Naive thymus-derived CD4-positive, alpha-beta T cell (primary cell): ENCODE data around the gene ILK. TPM values are rescaled to one million over a fixed set of nuclear protein-coding genes. Genes with fewer than 3 reads are reported as not detected.

Experiments used
- ATAC-seq: fragments of 150-1000 bp; cut with Tn5 transposase; 2 replicates; pipeline ENCODE4 v1.10.0; 2021; ENCODE audit warnings: mild to moderate bottlenecking, moderate library complexity
- CTCF ChIA-PET: fragments of 350-600 bp; sonication (Branson Sonifier 250); formaldehyde crosslinking; loops from one replicate; lab custom pipeline; 2021; ENCODE audit warnings: antibody characterized with exemption; lab: Charles Lee
- POLR2A ChIA-PET: fragments of 350-600 bp; sonication (Branson Sonifier 250); formaldehyde crosslinking; loops from one replicate; lab custom pipeline; 2021; ENCODE audit warnings: antibody characterized with exemption, inconsistent platforms; lab: Charles Lee
- DNase-seq, 9 donors: peaks; one replicate each; pipeline versions ENCODE4 v3.0.0 to v3.0.0-alpha.2; 2020 to 2022; ENCODE audit warnings: mixed read lengths in 1 of 9
- H3K27ac ChIP-seq: one replicate; pipeline ENCODE4 v1.7.0; 2013; ENCODE audit warnings: mild to moderate bottlenecking, low read depth, low read length, moderate library complexity
- H3K27me3 ChIP-seq, 2 donors: one replicate each; pipeline ENCODE4 v1.7.0; 2013; ENCODE audit warnings: low read length in 2 of 2, mild to moderate bottlenecking in 2 of 2, moderate library complexity in 2 of 2; ENCODE audit not compliant: control insufficient read depth in 2 of 2, insufficient read depth in 2 of 2
- H3K36me3 ChIP-seq, 3 experiments: 1 replicate in 2 of 3; 2 replicates in 1 of 3; pipeline ENCODE4 v1.7.0; 2013; ENCODE audit warnings: low read length in 3 of 3, mild to moderate bottlenecking in 3 of 3, moderate library complexity in 1 of 3; ENCODE audit not compliant: insufficient read depth in 3 of 3, control insufficient read depth in 2 of 3
- H3K4me1 ChIP-seq, 2 donors: one replicate each; pipeline ENCODE4 v1.7.0; 2013; ENCODE audit warnings: low read length in 2 of 2, mild to moderate bottlenecking in 2 of 2, moderate library complexity in 1 of 2; ENCODE audit not compliant: control insufficient read depth in 2 of 2, insufficient read depth in 2 of 2
- H3K4me3 ChIP-seq: 2 replicates; pipeline ENCODE4 v1.7.0; 2013; ENCODE audit warnings: mild to moderate bottlenecking, low read length
- H3K9me3 ChIP-seq, 3 experiments: 1 replicate in 2 of 3; 2 replicates in 1 of 3; pipeline ENCODE4 v1.7.0; 2013; ENCODE audit warnings: low read length in 3 of 3; ENCODE audit not compliant: control insufficient read depth in 2 of 3
- H3K27ac Mint-ChIP-seq, 9 donors: one replicate each; pipeline ENCODE4 v1.8.0; 2020 to 2022; ENCODE audit warnings: mixed read lengths in 9 of 9, mild to moderate bottlenecking in 8 of 9, moderate library complexity in 5 of 9, inconsistent platforms in 2 of 9
- H3K27me3 Mint-ChIP-seq, 5 donors: one replicate each; pipeline ENCODE4 v1.8.0; 2021 to 2022; ENCODE audit warnings: mixed read lengths in 5 of 5, mild to moderate bottlenecking in 1 of 5
- H3K36me3 Mint-ChIP-seq, 5 donors: one replicate each; pipeline ENCODE4 v1.8.0; 2020 to 2022; ENCODE audit warnings: mixed read lengths in 5 of 5, mild to moderate bottlenecking in 3 of 5, inconsistent platforms in 1 of 5
- H3K4me1 Mint-ChIP-seq, 7 donors: one replicate each; pipeline ENCODE4 v1.8.0; 2020 to 2022; ENCODE audit warnings: mixed read lengths in 7 of 7, mild to moderate bottlenecking in 3 of 7, inconsistent platforms in 1 of 7
- H3K4me3 Mint-ChIP-seq, 10 donors: one replicate each; pipeline ENCODE4 v1.8.0; 2020 to 2022; ENCODE audit warnings: mild to moderate bottlenecking in 10 of 10, mixed read lengths in 10 of 10, moderate library complexity in 6 of 10, inconsistent platforms in 2 of 10
- H3K9me3 Mint-ChIP-seq, 11 donors: one replicate each; pipeline ENCODE4 v1.8.0; 2020 to 2022; ENCODE audit warnings: mixed read lengths in 11 of 11, mild to moderate bottlenecking in 4 of 11, inconsistent platforms in 1 of 11, moderate library complexity in 1 of 11
- intact Hi-C, 2 donors: fragments of 100-400 bp; cut with micrococcal nuclease; formaldehyde crosslinking; loops; one replicate each; pipeline ENCODE4 v1.15.1; 2023
- polyA plus RNA-seq, 2 donors: library from polyadenylated mRNA; unstranded; fragments of 300-500 nt; fragmentation: Illumina TruSeq; gene quantifications; one replicate each; pipeline ENCODE4 v1.2.3, GENCODE V29; 2021
- total RNA-seq, 6 experiments: library from RNA in 5 of 6; stranded (reverse) in 5 of 6; gene quantifications; 1 replicate in 5 of 6; 2 replicates in 1 of 6; pipeline ENCODE4 v1.2.3 and lab custom pipeline; 2021 to 2026

ILK gene
- total and polyA plus RNA-seq, 7 experiments from 2014 or later, result 34.4 to 165 (median 79.7) TPM

- ATAC-seq, result no peak
- DNase-seq, result no peak
- Mint-ChIP-seq H3K27ac (no peak overlapping the region), H3K27me3 (no peaks in the 10 kb centered on the region), H3K4me3 (no peak overlapping the region), H3K4me1 (peaks cover 0 to 6% (median 0%) of the 10 kb centered on the region in 7 donors), H3K9me3 (peaks cover 8 to 36% (median 23%) of the 10 kb centered on the region in 11 donors), H3K36me3 (peaks cover 27 to 57% (median 44%) of the 10 kb centered on the region in 5 donors)
- intact Hi-C loops, result no loop called here
- no peaks in the 10 kb centered on the region for H3K36me3 ChIP-seq
- H3K4me1 ChIP-seq, result no peaks in the 10 kb centered on the region
- CTCF ChIA-PET, result no interaction called here
- H3K27me3 ChIP-seq, result no peaks in the 10 kb centered on the region
- no peak overlapping the region for H3K27ac ChIP-seq
- H3K9me3 ChIP-seq, result peaks cover 0 to 14% (median 4%) of the 10 kb centered on the region in 3 experiments
- POLR2A ChIA-PET, result no interaction called here
- H3K4me3 ChIP-seq, result no peak overlapping the region
These were observed 19.0 kb upstream of the ILK start for GRCh38 chr11:6584528-6584927.

GRCh38 chr11:6586434-6587359, 16.9 kb upstream of the ILK start:
- Mint-ChIP-seq H3K4me1 (peaks cover 0 to 8% (median under 1%) of the 10 kb centered on the region in 7 donors), H3K9me3 (peaks cover 8 to 31% (median 23%) of the 10 kb centered on the region in 11 donors), H3K27ac (no peak overlapping the region), H3K4me3 (no peak overlapping the region), H3K36me3 (peaks cover 25 to 53% (median 38%) of the 10 kb centered on the region in 5 donors), H3K27me3 (no peaks in the 10 kb centered on the region)
- intact Hi-C loops, result no loop called here
- Histone ChIP-seq H3K27me3 (no peaks in the 10 kb centered on the region), H3K4me3 (no peak overlapping the region), H3K36me3 (peaks cover 0 to 2% (median 0%) of the 10 kb centered on the region in 3 experiments), H3K9me3 (peaks cover 0 to 14% (median 4%) of the 10 kb centered on the region in 3 experiments), H3K27ac (no peak overlapping the region), H3K4me1 (no peaks in the 10 kb centered on the region)
- ATAC-seq (no peak), DNase-seq (no peak)
- POLR2A ChIA-PET, result no interaction called here
- CTCF ChIA-PET, result no interaction called here

- DNase-seq (no peak), ATAC-seq (no peak)
- Mint-ChIP-seq H3K27ac (no peak overlapping the region), H3K36me3 (peaks cover 27 to 50% (median 33%) of the 10 kb centered on the region in 5 donors), H3K4me3 (no peak overlapping the region), H3K4me1 (peaks cover 0 to 11% (median 2%) of the 10 kb centered on the region in 7 donors), H3K9me3 (peaks cover 8 to 26% (median 21%) of the 10 kb centered on the region in 11 donors), H3K27me3 (no peaks in the 10 kb centered on the region)
- no peak overlapping the region for H3K4me3 ChIP-seq
- peaks cover 0 to 4% (median 0%) of the 10 kb centered on the region in 3 experiments for H3K36me3 ChIP-seq
- H3K27ac ChIP-seq, result no peak overlapping the region
- no peaks in the 10 kb centered on the region for H3K4me1 ChIP-seq
- H3K9me3 ChIP-seq, result peaks cover 0 to 14% (median 4%) of the 10 kb centered on the region in 3 experiments
- ChIA-PET POLR2A (no interaction called here), CTCF (no interaction called here)
- no peaks in the 10 kb centered on the region for H3K27me3 ChIP-seq
- intact Hi-C loops, result no loop called here
These were observed 16.1 kb upstream of the ILK start for GRCh38 chr11:6587360-6587953.

GRCh38 chr11:6588018-6588417, 15.6 kb upstream of the ILK start:
- ChIA-PET CTCF (no interaction called here), POLR2A (no interaction called here)
- Histone ChIP-seq H3K27me3 (no peaks in the 10 kb centered on the region), H3K9me3 (peaks cover 0 to 14% (median 4%) of the 10 kb centered on the region in 3 experiments), H3K4me3 (no peak overlapping the region), H3K36me3 (peaks cover 0 to 7% (median 0%) of the 10 kb centered on the region in 3 experiments), H3K27ac (no peak overlapping the region), H3K4me1 (no peaks in the 10 kb centered on the region)
- H3K4me3 Mint-ChIP-seq, result no peak overlapping the region
- peaks cover 25 to 45% (median 29%) of the 10 kb centered on the region in 5 donors for H3K36me3 Mint-ChIP-seq
- peaks cover 0 to 8% (median 0%) of the 10 kb centered on the region in 7 donors for H3K4me1 Mint-ChIP-seq
- intact Hi-C loops, result no loop called here
- H3K9me3 Mint-ChIP-seq, result peaks cover 6 to 20% (median 19%) of the 10 kb centered on the region in 11 donors
- DNase-seq (no peak), ATAC-seq (no peak)
- no peaks in the 10 kb centered on the region for H3K27me3 Mint-ChIP-seq
- no peak overlapping the region for H3K27ac Mint-ChIP-seq

- Histone ChIP-seq H3K36me3 (peaks cover 3 to 49% (median 12%) of the 10 kb centered on the region in 3 experiments), H3K9me3 (no peaks in the 10 kb centered on the region), H3K4me3 (no peak overlapping the region), H3K27ac (no peak overlapping the region), H3K4me1 (no peaks in the 10 kb centered on the region), H3K27me3 (no peaks in the 10 kb centered on the region)
- CTCF ChIA-PET, result interaction anchor here (2.5 to 3.6 kb wide), 2 partner anchors 10 to 89 kb away, joined by 8 to 12 read pairs; partner anchors contain the start of genes ILK, MRPL17 and RRP8
- no peak for DNase-seq
- ATAC-seq, result no peak
- peaks cover 17 to 53% (median 33%) of the 10 kb centered on the region in 5 donors for H3K36me3 Mint-ChIP-seq
- POLR2A ChIA-PET, result interaction anchor here (1.2 to 1.7 kb wide), 4 partner anchors 9 to 112 kb away, joined by 3 to 8 read pairs (median 6); partner anchors contain the start of genes MRPL17 and TAF10
- no peaks in the 10 kb centered on the region for H3K27me3 Mint-ChIP-seq
- intact Hi-C loops, result no loop called here
- peak overlapping the region in 5 of 9 donors; percentile 10 to 84 (median 26) for H3K27ac Mint-ChIP-seq
- peak overlapping the region in 1 of 10 donors; percentile 11 for H3K4me3 Mint-ChIP-seq
- H3K9me3 Mint-ChIP-seq, result no peaks in the 10 kb centered on the region
- peaks cover 21 to 51% (median 42%) of the 10 kb centered on the region in 7 donors for H3K4me1 Mint-ChIP-seq
These were observed 9.3 kb upstream of the ILK start for GRCh38 chr11:6594142-6594768.

- H3K4me1 Mint-ChIP-seq, result peaks cover 26 to 59% (median 47%) of the 10 kb centered on the region in 7 donors
- no peak overlapping the region for H3K4me3 Mint-ChIP-seq
- Histone ChIP-seq H3K27ac (no peak overlapping the region), H3K27me3 (no peaks in the 10 kb centered on the region), H3K9me3 (no peaks in the 10 kb centered on the region), H3K4me1 (peaks cover 0 to 3% of the 10 kb centered on the region in 2 donors), H3K36me3 (peaks cover 10 to 70% (median 12%) of the 10 kb centered on the region in 3 experiments), H3K4me3 (no peak overlapping the region)
- intact Hi-C loops, result no loop called here
- H3K36me3 Mint-ChIP-seq, result peaks cover 22 to 55% (median 37%) of the 10 kb centered on the region in 5 donors
- no peaks in the 10 kb centered on the region for H3K9me3 Mint-ChIP-seq
- CTCF ChIA-PET, result interaction anchor here (0.9 to 1.4 kb wide), 4 partner anchors 87 to 158 kb away, joined by 3 to 6 read pairs (median 3); partner anchors contain the start of gene MRPL17
- no peak for ATAC-seq
- POLR2A ChIA-PET, result interaction anchor here (0.9 to 1.0 kb wide), 2 partner anchors 22 to 87 kb away, joined by 5 read pairs; partner anchors contain the start of gene MRPL17
- H3K27me3 Mint-ChIP-seq, result no peaks in the 10 kb centered on the region
- no peak for DNase-seq
- H3K27ac Mint-ChIP-seq, result peak overlapping the region in 6 of 9 donors; percentile 3 to 44 (median 30)
These were observed 7.2 kb upstream of the ILK start for GRCh38 chr11:6596239-6596877.
